ENCODE results near the gene FAU.

The FAU gene

GRCh38 chr11:65078786-65079342, 43.1 kb downstream of the FAU start:
- ChIA-PET CTCF (interaction anchor here (0.7 kb wide), 1 partner anchor 15 kb away, joined by 4 read pairs; no protein-coding TSS in a partner anchor), POLR2A (ENCODE audit: low non-redundant PET) (no interaction called here)
- peak overlapping the region; percentile 47 for H3K27ac ChIP-seq
- no peak for DNase-seq (ENCODE audit: low spot score)
- no peak for TF ChIP-seq CTCF (conservative IDR thresholded peaks at IDR 0.05; ENCODE audit: low read depth)

- CTCF ChIA-PET, result interaction anchor here (0.7 kb wide), 1 partner anchor 15 kb away, joined by 4 read pairs; no protein-coding TSS in a partner anchor
- peak; percentile 61 for TF ChIP-seq CTCF (conservative IDR thresholded peaks at IDR 0.05; ENCODE audit: low read depth)
- POLR2A ChIA-PET (ENCODE audit: low non-redundant PET), result no interaction called here
- DNase-seq (ENCODE audit: low spot score), result peak; percentile 45
- peak overlapping the region; percentile 47 for H3K27ac ChIP-seq
These were observed 43.8 kb downstream of the FAU start for GRCh38 chr11:65078151-65078550.

- ChIA-PET CTCF (interaction anchor here (1.0 kb wide), 1 partner anchor 36 kb away, joined by 4 read pairs; the partner anchor contains the start of gene SAC3D1), POLR2A (ENCODE audit: low non-redundant PET) (no interaction called here)
- peak overlapping the region; percentile 47 for H3K27ac ChIP-seq
- TF ChIP-seq CTCF (conservative IDR thresholded peaks at IDR 0.05; ENCODE audit: low read depth), result no peak
- DNase-seq (ENCODE audit: low spot score), result no peak
These were observed 44.5 kb downstream of the FAU start for GRCh38 chr11:65077451-65077850.

- ChIA-PET CTCF (no interaction called here), POLR2A (ENCODE audit: low non-redundant PET) (no interaction called here)
- no peak for DNase-seq (ENCODE audit: low spot score)
- H3K27ac ChIP-seq, result no peak overlapping the region
- TF ChIP-seq CTCF (conservative IDR thresholded peaks at IDR 0.05; ENCODE audit: low read depth), result no peak
These were observed 49.3 kb downstream of the FAU start for GRCh38 chr11:65072631-65072966.

GRCh38 chr11:65071907-65072630, 49.9 kb downstream of the FAU start:
- no peak for DNase-seq (ENCODE audit: low spot score)
- POLR2A ChIA-PET (ENCODE audit: low non-redundant PET), result no interaction called here
- CTCF ChIA-PET, result interaction anchor here (1.0 kb wide), 1 partner anchor 58 kb away, joined by 3 read pairs; the partner anchor contains the start of gene ARL2

More at GRCh38 chr11:65071907-65072630, 49.9 kb downstream of the FAU start:
- H3K27ac ChIP-seq, result no peak overlapping the region
- TF ChIP-seq CTCF (conservative IDR thresholded peaks at IDR 0.05; ENCODE audit: low read depth), result no peak

Data from RWPE1 (cell line).